MV-4-11 (cell line): ENCODE measurements around the gene TPK1.

Experiments
- DNase-seq: peaks from one replicate; lab custom pipeline; 2025; lab: John Stamatoyannopoulos, UW

TPK1 gene

GRCh38 chr7:144723301-144723700 is 112.6 kb downstream of the TPK1 start:
- DNase-seq: no peak

- no peak for DNase-seq
These were observed 115.1 kb downstream of the TPK1 start for GRCh38 chr7:144720710-144721109.

GRCh38 chr7:144720149-144720548 is 115.7 kb downstream of the TPK1 start:
- DNase-seq: no peak

GRCh38 chr7:144717720-144718119 is 118.1 kb downstream of the TPK1 start:
- no peak for DNase-seq

- no peak for DNase-seq
These were observed 122.0 kb downstream of the TPK1 start for GRCh38 chr7:144713850-144714249.

- DNase-seq: no peak
These were observed 125.1 kb downstream of the TPK1 start for GRCh38 chr7:144710791-144711190.

- DNase-seq: no peak
These were observed 126.8 kb downstream of the TPK1 start for GRCh38 chr7:144709066-144709465.

GRCh38 chr7:144691240-144691639 is 144.6 kb downstream of the TPK1 start:
- no peak for DNase-seq

GRCh38 chr7:144682581-144683280 is 153.1 kb downstream of the TPK1 start:
- no peak for DNase-seq

GRCh38 chr7:144676492-144676891 is 159.4 kb downstream of the TPK1 start:
- no peak for DNase-seq

- no peak for DNase-seq
These were observed 161.3 kb downstream of the TPK1 start for GRCh38 chr7:144674550-144674949.

GRCh38 chr7:144672869-144673268 is 163.0 kb downstream of the TPK1 start:
- no peak for DNase-seq

- no peak for DNase-seq
These were observed 164.4 kb downstream of the TPK1 start for GRCh38 chr7:144671429-144671828.

- DNase-seq: no peak
These were observed 165.6 kb downstream of the TPK1 start for GRCh38 chr7:144670218-144670617.

GRCh38 chr7:144668503-144668902 is 167.3 kb downstream of the TPK1 start:
- no peak for DNase-seq

- DNase-seq: no peak
These were observed 170.0 kb downstream of the TPK1 start for GRCh38 chr7:144665689-144666381.

- DNase-seq: no peak
These were observed 176.6 kb downstream of the TPK1 start for GRCh38 chr7:144659211-144659610.

GRCh38 chr7:144656965-144657517 is 178.8 kb downstream of the TPK1 start:
- DNase-seq: peak; percentile 38

- peak; percentile 11 for DNase-seq
These were observed 182.4 kb downstream of the TPK1 start for GRCh38 chr7:144653449-144653848.

GRCh38 chr7:144650439-144650838 is 185.4 kb downstream of the TPK1 start:
- DNase-seq: no peak

GRCh38 chr7:144649120-144649519 is 186.7 kb downstream of the TPK1 start:
- no peak for DNase-seq

GRCh38 chr7:144641389-144642044 is 194.3 kb downstream of the TPK1 start:
- DNase-seq: no peak

- no peak for DNase-seq
These were observed 203.1 kb downstream of the TPK1 start for GRCh38 chr7:144632724-144633123.
